CD8-positive, alpha-beta memory T cell (primary cell): ENCODE data around the gene PADI1. TPM values are rescaled to one million over a fixed set of nuclear protein-coding genes. Genes with fewer than 3 reads are reported as not detected.
A peak's percentile ranks its signal among the peaks of the same experiment; 100 is the strongest.

Experiments
- CTCF ChIA-PET: fragments of 350-600 bp; sonication (Branson Sonifier 250); formaldehyde crosslinking; loops from one replicate; lab custom pipeline; 2021; ENCODE audit warnings: antibody characterized with exemption; lab: Charles Lee
- POLR2A ChIA-PET: fragments of 350-600 bp; sonication (Branson Sonifier 250); formaldehyde crosslinking; loops from one replicate; lab custom pipeline; 2021; ENCODE audit warnings: antibody characterized with exemption; lab: Charles Lee
- DNase-seq, 5 donors: peaks; one replicate each; pipeline versions ENCODE4 v3.0.0 to v3.0.0-alpha.2; 2020 to 2022; ENCODE audit warnings: mixed read lengths in 1 of 5
- H3K27ac ChIP-seq: one replicate; pipeline ENCODE4 v1.7.0; 2013; ENCODE audit warnings: low read depth, mild to moderate bottlenecking, low read length, moderate library complexity
- H3K27me3 ChIP-seq: 2 replicates; pipeline ENCODE4 v1.7.0; 2013; ENCODE audit warnings: low read length, mild to moderate bottlenecking; ENCODE audit not compliant: insufficient read depth, poor library complexity, severe bottlenecking
- H3K36me3 ChIP-seq: 2 replicates; pipeline ENCODE4 v1.7.0; 2013; ENCODE audit warnings: mild to moderate bottlenecking, low read length, moderate library complexity; ENCODE audit not compliant: insufficient read depth
- H3K4me1 ChIP-seq: 2 replicates; pipeline ENCODE4 v1.7.0; 2013; ENCODE audit warnings: mild to moderate bottlenecking, low read length, moderate library complexity; ENCODE audit not compliant: insufficient read depth
- H3K4me3 ChIP-seq: 2 replicates; pipeline ENCODE4 v1.7.0; 2013; ENCODE audit warnings: mild to moderate bottlenecking, low read length
- H3K9me3 ChIP-seq: 2 replicates; pipeline ENCODE4 v1.7.0; 2013; ENCODE audit warnings: mild to moderate bottlenecking, low read length
- H3K27ac Mint-ChIP-seq, 8 donors: one replicate each; pipeline ENCODE4 v1.8.0; 2020 to 2021; ENCODE audit warnings: mixed read lengths in 8 of 8, mild to moderate bottlenecking in 6 of 8, inconsistent platforms in 3 of 8, moderate library complexity in 3 of 8
- H3K27me3 Mint-ChIP-seq, 2 donors: one replicate each; pipeline ENCODE4 v1.8.0; 2020 to 2021; ENCODE audit warnings: mixed read lengths in 2 of 2, mild to moderate bottlenecking in 1 of 2, moderate library complexity in 1 of 2
- H3K36me3 Mint-ChIP-seq, 3 donors: one replicate each; pipeline ENCODE4 v1.8.0; 2020 to 2021; ENCODE audit warnings: mixed read lengths in 3 of 3, inconsistent platforms in 1 of 3, mild to moderate bottlenecking in 1 of 3
- H3K4me1 Mint-ChIP-seq, 3 donors: one replicate each; pipeline ENCODE4 v1.8.0; 2020 to 2021; ENCODE audit warnings: mixed read lengths in 3 of 3, inconsistent platforms in 1 of 3, mild to moderate bottlenecking in 1 of 3
- H3K4me3 Mint-ChIP-seq, 7 donors: one replicate each; pipeline ENCODE4 v1.8.0; 2020 to 2021; ENCODE audit warnings: mixed read lengths in 7 of 7, mild to moderate bottlenecking in 6 of 7, moderate library complexity in 4 of 7, inconsistent platforms in 2 of 7
- H3K9me3 Mint-ChIP-seq, 5 donors: one replicate each; pipeline ENCODE4 v1.8.0; 2020 to 2022; ENCODE audit warnings: mixed read lengths in 5 of 5, mild to moderate bottlenecking in 3 of 5, moderate library complexity in 2 of 5, inconsistent platforms in 1 of 5
- polyA plus RNA-seq: library from polyadenylated mRNA; unstranded; fragments of 300-500 nt; fragmentation: Illumina TruSeq; gene quantifications from one replicate; pipeline ENCODE4 v1.2.3, GENCODE V29; 2021
- total RNA-seq, 2 experiments: library from RNA; stranded (reverse); gene quantifications; one replicate each; pipeline ENCODE4 v1.2.3, GENCODE V29; 2021

The PADI1 gene
- total and polyA plus RNA-seq, 3 experiments from 2014 or later: not detected

DNA sequence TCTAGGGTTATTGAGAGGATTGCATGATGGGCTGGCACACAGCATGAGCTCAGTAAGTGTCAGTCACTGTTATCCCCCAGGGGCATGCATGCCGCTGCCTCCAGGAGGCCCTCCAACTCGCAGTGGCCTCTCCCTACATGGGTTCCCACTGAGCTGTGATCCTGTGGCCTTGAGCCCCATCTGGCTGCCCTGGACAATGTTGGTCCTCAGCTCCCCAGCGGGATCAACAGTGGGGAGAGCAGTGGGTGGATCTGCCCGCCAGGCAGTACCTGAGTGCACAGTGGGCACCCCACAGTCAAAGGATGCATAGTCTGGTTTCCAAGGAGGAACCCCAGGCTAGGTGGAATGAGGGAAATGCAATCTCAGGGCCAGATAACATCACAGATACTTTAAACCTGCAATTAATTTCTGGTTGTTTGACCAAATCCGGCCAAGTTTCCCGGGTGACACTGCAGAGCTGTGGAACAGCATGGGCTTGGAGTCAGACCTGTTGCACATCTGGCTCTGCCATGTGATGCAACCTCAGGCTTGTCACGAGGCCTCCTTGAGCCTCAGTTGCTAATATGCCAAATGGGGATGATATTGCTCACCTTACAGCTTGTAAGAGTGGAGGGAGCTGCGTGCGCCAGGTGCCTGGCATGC lies 53.3 kb downstream of the PADI1 start:
- POLR2A ChIA-PET: no interaction called here
- Mint-ChIP-seq H3K27ac (no peak overlapping the region), H3K27me3 (peaks cover 4 to 18% of the 10 kb centered on the region in 2 donors), H3K36me3 (peaks cover 0 to 2% (median 0%) of the 10 kb centered on the region in 3 donors), H3K9me3 (no peaks in the 10 kb centered on the region), H3K4me3 (no peak overlapping the region), H3K4me1 (no peaks in the 10 kb centered on the region)
- Histone ChIP-seq H3K4me1 (no peaks in the 10 kb centered on the region), H3K27ac (no peak overlapping the region), H3K4me3 (no peak overlapping the region), H3K27me3 (no peaks in the 10 kb centered on the region), H3K9me3 (no peaks in the 10 kb centered on the region), H3K36me3 (no peaks in the 10 kb centered on the region)
- DNase-seq: no peak
- CTCF ChIA-PET: no interaction called here

DNA sequence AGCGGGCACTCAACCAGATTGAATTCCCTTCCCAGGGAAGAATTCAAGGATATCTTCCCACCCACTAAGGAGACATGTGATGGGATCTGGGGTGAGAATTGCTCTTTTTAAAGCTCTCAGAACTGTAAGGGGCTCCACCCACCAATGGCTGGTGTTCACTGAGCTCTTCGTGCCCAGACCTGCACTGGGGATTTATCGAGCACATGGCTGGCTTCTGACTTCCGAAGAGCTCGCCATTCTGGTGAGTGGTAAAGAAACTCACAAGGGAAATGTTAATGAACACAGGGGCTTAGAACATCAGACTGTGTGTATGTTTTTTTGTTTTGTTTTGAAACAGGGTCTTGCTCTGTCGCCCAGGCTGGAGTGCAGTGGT lies 53.8 kb downstream of the PADI1 start:
- H3K36me3 Mint-ChIP-seq: peaks cover 0 to 2% (median 0%) of the 10 kb centered on the region in 3 donors
- ChIA-PET POLR2A (no interaction called here), CTCF (no interaction called here)
- Histone ChIP-seq H3K27me3 (no peaks in the 10 kb centered on the region), H3K27ac (no peak overlapping the region), H3K4me1 (no peaks in the 10 kb centered on the region), H3K9me3 (no peaks in the 10 kb centered on the region), H3K4me3 (no peak overlapping the region), H3K36me3 (no peaks in the 10 kb centered on the region)
- no peak overlapping the region for H3K4me3 Mint-ChIP-seq
- H3K9me3 Mint-ChIP-seq: no peaks in the 10 kb centered on the region
- H3K27me3 Mint-ChIP-seq: peaks cover 4 to 18% of the 10 kb centered on the region in 2 donors
- no peaks in the 10 kb centered on the region for H3K4me1 Mint-ChIP-seq
- no peak overlapping the region for H3K27ac Mint-ChIP-seq
- DNase-seq: no peak

DNA sequence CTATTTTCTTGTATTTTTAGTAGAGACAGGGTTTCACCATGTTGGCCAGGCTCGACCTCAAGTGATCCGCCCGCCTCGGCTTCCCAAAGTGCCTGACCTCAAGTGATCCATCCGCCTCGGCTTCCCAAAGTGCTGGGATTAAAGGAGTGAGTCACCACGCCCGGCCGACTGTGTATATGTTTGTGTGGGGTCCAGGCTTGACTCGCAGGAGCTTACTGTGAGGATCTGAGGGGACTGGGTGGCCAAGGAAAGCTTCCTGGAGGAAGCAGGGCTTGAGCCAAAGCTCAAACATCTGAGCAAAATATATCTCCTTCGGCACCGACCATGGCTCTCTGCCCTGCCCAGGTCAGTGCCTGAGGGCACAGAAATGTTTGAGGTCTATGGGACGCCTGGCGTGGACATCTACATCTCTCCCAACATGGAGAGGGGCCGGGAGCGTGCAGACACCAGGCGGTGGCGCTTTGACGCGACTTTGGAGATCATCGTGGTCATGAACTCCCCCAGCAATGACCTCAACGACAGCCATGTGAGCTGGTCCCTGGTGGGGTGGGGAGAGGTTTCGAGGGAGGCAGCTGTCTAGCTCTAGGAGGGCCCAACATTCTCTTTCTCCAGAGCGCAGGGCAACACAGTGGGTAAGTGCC lies 54.4 kb downstream of the PADI1 start:
- Mint-ChIP-seq H3K27ac (no peak overlapping the region), H3K9me3 (no peaks in the 10 kb centered on the region), H3K27me3 (peaks cover 0 to 18% of the 10 kb centered on the region in 2 donors), H3K4me1 (no peaks in the 10 kb centered on the region), H3K36me3 (peaks cover 0 to 2% (median 0%) of the 10 kb centered on the region in 3 donors), H3K4me3 (no peak overlapping the region)
- POLR2A ChIA-PET: no interaction called here
- Histone ChIP-seq H3K4me1 (no peaks in the 10 kb centered on the region), H3K27me3 (no peaks in the 10 kb centered on the region), H3K4me3 (no peak overlapping the region), H3K9me3 (no peaks in the 10 kb centered on the region), H3K27ac (no peak overlapping the region), H3K36me3 (no peaks in the 10 kb centered on the region)
- no peak for DNase-seq
- CTCF ChIA-PET: no interaction called here

DNA sequence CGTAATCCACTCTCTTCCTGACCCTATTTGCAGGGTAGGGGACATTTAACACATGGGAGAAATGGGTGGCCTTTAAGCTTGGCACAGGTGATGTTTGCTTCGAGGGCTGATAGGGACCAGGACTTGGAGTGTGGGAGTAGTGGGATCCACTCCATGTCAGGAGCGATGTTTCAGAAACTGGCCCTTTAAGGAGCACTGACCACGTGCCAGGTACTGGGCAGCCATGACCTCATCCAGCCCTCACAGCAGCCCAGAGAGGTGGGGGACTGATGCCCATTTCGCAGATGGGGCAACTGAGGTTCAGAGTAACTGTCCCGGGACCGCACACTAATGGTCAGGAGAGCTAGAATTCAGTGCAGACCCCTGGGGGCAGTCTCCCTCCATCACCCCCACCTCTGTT lies 55.3 kb downstream of the PADI1 start:
- Mint-ChIP-seq H3K4me3 (peak overlapping the region in 1 of 7 donors; percentile 51), H3K27ac (no peak overlapping the region), H3K27me3 (peaks cover 0 to 18% of the 10 kb centered on the region in 2 donors), H3K4me1 (no peaks in the 10 kb centered on the region), H3K9me3 (no peaks in the 10 kb centered on the region), H3K36me3 (peaks cover 0 to 2% (median 0%) of the 10 kb centered on the region in 3 donors)
- no peaks in the 10 kb centered on the region for H3K36me3 ChIP-seq
- H3K4me1 ChIP-seq: no peaks in the 10 kb centered on the region
- ChIA-PET POLR2A (no interaction called here), CTCF (no interaction called here)
- no peak overlapping the region for H3K4me3 ChIP-seq
- H3K27me3 ChIP-seq: no peaks in the 10 kb centered on the region
- H3K27ac ChIP-seq: no peak overlapping the region
- H3K9me3 ChIP-seq: no peaks in the 10 kb centered on the region
- no peak for DNase-seq

DNA sequence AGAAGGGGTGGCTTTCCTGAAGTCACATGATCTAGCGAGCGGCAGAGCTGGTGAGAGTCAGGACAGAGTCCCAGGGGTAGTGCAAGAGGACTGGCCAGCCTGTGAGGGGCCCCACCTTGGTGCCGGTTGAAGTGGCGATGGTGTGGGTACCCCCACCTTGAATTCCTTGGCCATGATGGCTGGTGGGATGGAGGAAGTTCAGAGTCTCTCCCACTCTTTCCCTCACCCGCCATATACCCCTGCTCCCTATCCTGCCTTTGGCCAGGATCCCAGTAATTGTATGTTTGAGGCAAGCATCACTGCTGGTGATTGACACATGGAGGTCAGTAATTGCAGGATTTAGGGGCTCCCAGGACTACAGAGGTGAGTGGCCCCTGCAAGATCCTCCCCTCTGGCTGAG lies 55.8 kb downstream of the PADI1 start:
- H3K9me3 Mint-ChIP-seq: no peaks in the 10 kb centered on the region
- H3K36me3 Mint-ChIP-seq: peaks cover 0 to 2% (median 0%) of the 10 kb centered on the region in 3 donors
- POLR2A ChIA-PET: no interaction called here
- no peak for DNase-seq
- H3K9me3 ChIP-seq: no peaks in the 10 kb centered on the region
- H3K4me3 Mint-ChIP-seq: peak overlapping the region in 1 of 7 donors; percentile 51
- H3K27ac Mint-ChIP-seq: no peak overlapping the region
- H3K27me3 Mint-ChIP-seq: peaks cover 1 to 15% of the 10 kb centered on the region in 2 donors
- no peak overlapping the region for H3K27ac ChIP-seq
- no peaks in the 10 kb centered on the region for H3K36me3 ChIP-seq
- CTCF ChIA-PET: no interaction called here
- no peaks in the 10 kb centered on the region for H3K27me3 ChIP-seq
- H3K4me1 ChIP-seq: no peaks in the 10 kb centered on the region
- no peak overlapping the region for H3K4me3 ChIP-seq
- no peaks in the 10 kb centered on the region for H3K4me1 Mint-ChIP-seq

DNA sequence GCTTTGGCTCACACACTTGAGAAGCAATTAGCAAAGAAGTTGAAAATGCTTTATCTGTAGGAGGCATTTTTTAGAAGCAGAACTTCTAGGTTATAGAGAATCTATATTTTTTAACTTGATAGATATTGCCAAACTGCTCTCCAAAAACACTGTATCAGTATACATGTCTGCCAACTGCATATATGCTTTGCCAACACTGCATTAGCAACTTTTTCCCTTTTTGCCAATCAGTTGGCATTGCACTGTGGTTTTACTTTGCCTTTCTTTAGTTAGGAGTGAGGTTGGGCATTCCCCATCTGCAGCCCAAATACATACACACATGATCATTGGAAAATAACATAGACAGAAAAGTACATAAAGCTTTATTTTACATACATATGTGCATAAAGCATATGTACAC lies 59.0 kb downstream of the PADI1 start:
- Histone ChIP-seq H3K4me3 (no peak overlapping the region), H3K4me1 (no peaks in the 10 kb centered on the region), H3K36me3 (no peaks in the 10 kb centered on the region), H3K27me3 (no peaks in the 10 kb centered on the region), H3K27ac (no peak overlapping the region), H3K9me3 (no peaks in the 10 kb centered on the region)
- no peaks in the 10 kb centered on the region for H3K4me1 Mint-ChIP-seq
- POLR2A ChIA-PET: no interaction called here
- no peak overlapping the region for H3K4me3 Mint-ChIP-seq
- H3K27me3 Mint-ChIP-seq: peaks cover 4 to 6% of the 10 kb centered on the region in 2 donors
- no peak overlapping the region for H3K27ac Mint-ChIP-seq
- CTCF ChIA-PET: no interaction called here
- DNase-seq: no peak
- no peaks in the 10 kb centered on the region for H3K9me3 Mint-ChIP-seq
- no peaks in the 10 kb centered on the region for H3K36me3 Mint-ChIP-seq

DNA sequence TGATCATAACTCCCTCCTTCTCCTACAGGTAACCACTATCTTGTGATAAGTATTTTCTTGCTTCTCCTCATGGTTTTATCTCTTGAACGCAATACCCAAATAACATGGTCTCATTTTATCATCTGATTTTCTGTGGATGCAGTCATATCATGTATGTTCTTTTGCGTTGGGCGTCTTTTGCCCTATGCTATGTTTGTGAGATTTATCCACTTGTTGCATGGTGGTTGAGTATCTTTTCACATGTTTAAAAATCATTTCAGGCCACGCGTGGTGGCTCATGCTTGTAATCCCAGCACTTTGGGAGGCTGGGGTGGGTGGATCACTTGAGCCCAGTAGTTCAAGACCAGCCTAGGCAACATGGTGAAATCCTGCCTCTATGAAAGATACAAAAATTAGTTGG lies 59.5 kb downstream of the PADI1 start:
- CTCF ChIA-PET: no interaction called here

DNA sequence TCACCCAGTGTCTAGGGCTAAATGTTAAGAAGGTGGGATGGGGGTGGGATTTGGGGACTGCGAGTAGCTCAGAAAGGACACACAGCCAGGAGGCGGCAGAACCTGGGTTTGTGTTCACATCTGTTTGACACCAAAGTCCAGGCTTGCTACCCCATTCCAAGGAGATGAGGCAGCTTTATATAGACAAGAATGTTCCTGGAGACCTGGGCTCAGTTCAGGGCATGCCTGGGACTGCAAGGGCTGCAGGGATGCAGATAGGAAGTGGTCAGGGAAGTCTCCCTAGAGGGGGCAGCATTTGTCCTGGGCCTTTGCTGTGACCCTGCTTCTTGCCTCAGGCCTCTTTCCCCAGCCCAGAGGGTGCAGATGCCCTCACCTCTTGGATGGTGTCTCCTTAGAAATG lies 60.2 kb downstream of the PADI1 start:
- Mint-ChIP-seq H3K36me3 (no peaks in the 10 kb centered on the region), H3K4me3 (no peak overlapping the region), H3K4me1 (no peaks in the 10 kb centered on the region), H3K27ac (peak overlapping the region in 1 of 8 donors; percentile 48), H3K9me3 (no peaks in the 10 kb centered on the region), H3K27me3 (peaks cover 4 to 6% of the 10 kb centered on the region in 2 donors)
- DNase-seq: no peak
- H3K27ac ChIP-seq: no peak overlapping the region
- no peaks in the 10 kb centered on the region for H3K27me3 ChIP-seq
- H3K4me3 ChIP-seq: no peak overlapping the region
- H3K4me1 ChIP-seq: no peaks in the 10 kb centered on the region
- H3K36me3 ChIP-seq: no peaks in the 10 kb centered on the region
- POLR2A ChIA-PET: no interaction called here
- no peaks in the 10 kb centered on the region for H3K9me3 ChIP-seq
- CTCF ChIA-PET: no interaction called here

More for the DNA sequence above, 59.5 kb downstream of the PADI1 start:
- H3K4me3 Mint-ChIP-seq: no peak overlapping the region
- POLR2A ChIA-PET: no interaction called here
- Histone ChIP-seq H3K4me3 (no peak overlapping the region), H3K36me3 (no peaks in the 10 kb centered on the region), H3K4me1 (no peaks in the 10 kb centered on the region), H3K9me3 (no peaks in the 10 kb centered on the region), H3K27me3 (no peaks in the 10 kb centered on the region), H3K27ac (no peak overlapping the region)
- H3K27me3 Mint-ChIP-seq: peaks cover 4 to 6% of the 10 kb centered on the region in 2 donors
- no peaks in the 10 kb centered on the region for H3K36me3 Mint-ChIP-seq
- no peaks in the 10 kb centered on the region for H3K4me1 Mint-ChIP-seq
- no peak for DNase-seq
- H3K27ac Mint-ChIP-seq: no peak overlapping the region
- no peaks in the 10 kb centered on the region for H3K9me3 Mint-ChIP-seq
